HG02610 (cell line): Measurements from ENCODE around the gene SLC43A1.
A peak's percentile ranks its signal among the peaks of the same experiment; 100 is the strongest.

Experiments
- ATAC-seq: cut with Tn5 transposase; IDR thresholded peaks from one replicate; pipeline ENCODE4 v1.9.1; 2021; ENCODE audit warnings: mild to moderate bottlenecking, moderate library complexity; ENCODE audit not compliant: unreplicated experiment

The SLC43A1 gene

DNA sequence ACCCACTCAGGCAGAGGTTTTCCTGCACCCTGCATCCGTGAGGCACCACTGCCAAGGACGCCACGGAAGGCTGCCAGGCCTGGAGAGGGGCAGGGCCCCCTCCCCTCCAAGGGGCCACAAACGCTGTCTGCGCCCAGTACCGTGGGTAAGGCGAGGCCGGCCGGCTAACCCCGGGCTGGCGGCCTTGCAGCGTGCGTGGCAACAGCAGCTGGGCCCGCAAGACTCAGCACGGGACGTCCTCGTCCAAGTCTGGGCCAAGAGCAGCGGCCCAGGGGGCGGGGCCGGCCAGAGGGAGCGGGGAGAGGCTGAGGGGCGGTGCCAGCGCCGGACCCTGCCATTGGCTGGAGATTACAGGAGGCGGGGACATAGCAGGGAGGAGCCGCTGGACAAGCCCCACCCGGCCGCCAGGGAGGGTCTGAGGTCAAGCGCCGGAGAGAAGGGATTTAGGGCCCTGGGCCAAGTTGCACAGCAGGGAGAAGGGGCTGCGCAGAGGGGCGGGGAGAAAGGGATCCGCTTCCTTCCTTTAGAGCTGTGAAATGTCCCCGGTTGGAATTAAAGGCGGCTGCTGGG, 16.0 kb downstream of the SLC43A1 start:
- ATAC-seq, result peak; percentile 100

DNA sequence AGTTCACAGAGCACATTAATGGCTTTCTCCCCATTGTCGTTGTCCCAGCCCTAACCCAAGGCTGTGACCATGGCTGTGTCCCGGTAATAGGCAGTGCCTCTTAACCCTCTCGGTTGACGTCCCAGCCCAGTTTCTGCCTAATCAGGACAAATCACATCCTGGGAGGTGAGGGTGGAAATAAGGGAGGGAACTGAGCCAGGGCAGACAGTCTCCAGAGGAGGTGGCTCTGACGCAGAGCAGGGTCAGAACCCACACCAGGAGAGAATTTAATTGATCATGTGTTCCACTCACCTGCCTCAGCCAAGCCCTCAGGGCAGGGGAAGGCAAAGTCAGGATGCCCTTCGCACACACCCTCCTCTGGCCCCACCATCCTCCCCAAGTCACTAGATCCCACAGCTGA, 17.0 kb downstream of the SLC43A1 start:
- ATAC-seq, result no peak

DNA sequence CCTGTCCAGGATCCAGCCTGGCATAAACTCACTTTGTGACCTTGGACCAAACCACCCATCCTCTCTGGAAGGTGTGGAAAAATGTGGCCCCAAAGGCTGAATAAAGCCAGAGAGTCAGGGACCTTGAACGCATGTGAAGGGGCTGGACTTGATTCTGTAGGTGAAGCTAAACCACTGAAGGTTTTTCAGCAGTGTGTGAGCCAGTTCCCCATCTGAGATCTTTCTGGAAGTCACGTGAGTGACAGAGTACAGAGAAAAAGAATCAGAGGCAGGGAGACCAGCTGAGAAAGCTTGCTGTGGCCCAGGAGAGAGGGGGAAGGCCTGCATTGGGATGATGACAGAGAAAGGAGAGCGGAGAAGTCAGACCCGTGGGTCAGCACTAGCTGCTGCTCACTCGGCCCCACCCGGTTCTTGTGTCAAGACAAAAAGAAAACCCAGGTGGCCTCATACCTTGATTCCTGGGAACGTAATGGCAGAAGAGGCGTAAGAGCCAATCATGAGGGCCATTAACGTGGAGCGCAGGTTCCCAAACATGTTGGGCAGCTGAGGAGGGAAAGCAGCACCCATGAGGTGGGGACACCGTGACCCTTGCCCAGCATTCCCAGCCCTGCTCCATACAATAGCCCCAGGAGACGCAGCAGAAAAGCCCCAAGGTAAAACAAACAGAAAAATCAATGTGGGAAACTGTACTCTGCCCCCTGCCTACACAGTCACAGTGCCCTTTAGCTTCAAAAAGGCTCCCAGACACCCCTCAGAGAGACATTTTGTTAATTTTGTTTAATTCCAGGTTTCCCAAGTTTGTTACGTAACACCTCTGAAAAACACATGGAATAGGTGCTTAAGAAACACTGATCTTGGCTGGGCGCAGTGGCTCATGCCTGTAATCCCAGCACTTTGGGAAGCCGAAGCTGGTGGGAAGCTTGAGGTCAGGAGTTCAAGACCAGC, 17.9 kb downstream of the SLC43A1 start:
- ATAC-seq, result no peak

DNA sequence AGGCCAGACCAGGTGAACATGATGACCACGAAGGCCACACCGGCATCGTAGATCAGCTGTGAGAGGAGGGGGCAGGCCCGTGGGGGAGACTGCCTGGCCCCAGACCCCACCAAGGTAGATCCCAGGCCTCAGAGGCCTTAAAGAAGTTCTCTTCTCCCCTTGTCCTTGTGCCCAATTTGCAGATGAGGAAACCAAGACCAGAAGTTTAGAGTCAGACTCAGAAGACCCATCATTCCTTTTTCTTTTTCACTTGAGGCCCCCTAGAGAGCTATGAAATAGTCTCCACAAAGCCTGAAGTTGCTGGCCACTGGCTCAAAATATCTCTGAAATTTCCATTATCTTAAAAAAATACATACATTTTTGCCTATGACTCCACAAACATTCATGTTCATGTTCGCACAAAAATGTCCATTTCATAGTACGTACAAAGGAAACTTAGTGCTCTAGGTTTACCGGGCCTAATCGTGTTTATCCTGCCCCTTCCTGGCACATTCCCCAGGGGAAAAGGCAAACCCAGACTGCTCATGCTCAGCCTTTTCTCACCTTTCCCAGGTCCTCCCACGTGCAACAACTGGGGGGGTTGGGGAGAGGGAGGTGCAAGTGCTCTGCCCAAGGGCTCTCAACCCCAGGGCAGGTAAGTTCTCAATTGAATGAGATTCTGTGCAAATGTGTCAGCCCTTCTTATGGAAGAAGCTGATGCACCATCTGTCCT, 19.2 kb downstream of the SLC43A1 start:
- ATAC-seq, result no peak

DNA sequence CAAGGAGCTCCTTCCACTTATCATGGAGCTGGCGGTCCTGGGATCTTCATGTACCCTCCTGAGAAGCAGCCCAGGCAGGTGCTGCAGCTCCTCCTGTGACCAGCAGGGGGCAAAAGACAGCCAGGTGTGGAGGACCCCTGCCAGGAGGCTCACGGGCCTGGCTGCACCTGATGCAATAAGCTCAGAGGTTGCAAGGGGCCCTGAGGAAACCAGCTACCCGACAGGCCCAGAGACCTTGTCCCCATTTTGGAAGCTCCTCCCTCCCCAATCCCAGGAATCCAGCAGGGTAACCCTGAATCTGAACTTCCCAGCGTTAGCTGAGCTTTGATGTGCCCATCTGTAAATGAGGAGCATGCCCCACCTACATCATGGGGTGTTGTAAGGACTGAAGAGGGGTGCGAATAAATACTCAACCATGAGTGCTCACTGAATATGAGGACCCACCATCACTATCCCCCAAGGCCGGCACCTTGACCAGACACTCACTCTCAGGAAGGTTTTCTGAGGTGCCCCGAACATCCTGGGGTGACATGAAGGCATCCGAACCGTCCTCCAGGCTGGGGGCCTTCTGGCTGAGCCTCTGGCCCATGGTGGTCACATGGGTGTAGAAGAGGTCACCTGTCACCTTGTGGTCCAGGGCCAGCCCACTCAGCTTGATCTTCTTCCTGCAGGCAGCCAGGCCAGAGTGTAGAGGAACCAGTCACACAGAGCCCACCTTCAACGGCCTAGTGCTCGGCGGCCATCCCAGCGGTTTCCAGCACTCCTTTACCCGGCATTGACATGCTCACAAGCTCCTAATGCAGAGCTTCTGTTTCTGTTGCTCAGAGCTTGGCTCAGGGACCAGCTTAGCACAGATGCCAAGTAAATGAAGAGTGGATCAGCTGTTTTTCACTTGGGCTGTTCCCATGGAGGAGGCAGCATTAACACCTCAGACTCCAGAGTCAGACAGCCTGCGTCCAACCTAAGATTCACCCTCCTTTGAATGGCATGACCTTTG, 21.7 kb downstream of the SLC43A1 start:
- ATAC-seq, result no peak

DNA sequence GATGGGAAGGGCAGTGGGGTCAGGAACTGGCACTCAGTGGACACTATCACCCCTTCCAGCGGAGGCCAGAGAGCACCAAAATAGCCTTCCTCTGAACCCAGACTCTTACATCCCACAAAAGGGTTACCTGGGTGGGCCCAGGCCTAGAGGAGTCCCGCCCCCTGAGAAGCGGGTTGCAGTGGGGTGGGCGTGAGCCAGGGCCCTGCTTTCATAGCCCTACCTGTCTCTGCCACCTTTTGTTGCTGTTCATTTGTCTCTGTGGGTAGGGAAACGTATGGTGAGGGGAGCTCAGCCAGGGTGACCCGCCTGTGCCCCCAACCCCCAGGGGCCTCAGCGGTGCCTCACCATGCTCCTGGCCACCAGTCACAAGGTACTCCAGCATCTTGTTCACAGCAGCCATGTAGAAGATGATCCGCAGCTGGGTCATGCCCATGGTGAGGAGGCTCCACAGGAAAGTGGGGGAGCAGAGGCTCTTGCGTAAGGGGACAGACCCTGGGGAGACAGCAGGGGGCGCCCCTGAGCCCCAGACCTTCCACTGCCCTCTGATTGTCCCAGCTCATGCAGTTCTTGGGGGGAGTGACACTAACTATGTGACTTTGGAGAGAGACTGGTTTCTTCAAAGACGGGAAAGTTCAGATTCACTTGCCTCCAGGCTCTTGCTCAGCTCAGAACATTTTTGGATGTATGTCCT, 24.0 kb downstream of the SLC43A1 start:
- no peak for ATAC-seq

DNA sequence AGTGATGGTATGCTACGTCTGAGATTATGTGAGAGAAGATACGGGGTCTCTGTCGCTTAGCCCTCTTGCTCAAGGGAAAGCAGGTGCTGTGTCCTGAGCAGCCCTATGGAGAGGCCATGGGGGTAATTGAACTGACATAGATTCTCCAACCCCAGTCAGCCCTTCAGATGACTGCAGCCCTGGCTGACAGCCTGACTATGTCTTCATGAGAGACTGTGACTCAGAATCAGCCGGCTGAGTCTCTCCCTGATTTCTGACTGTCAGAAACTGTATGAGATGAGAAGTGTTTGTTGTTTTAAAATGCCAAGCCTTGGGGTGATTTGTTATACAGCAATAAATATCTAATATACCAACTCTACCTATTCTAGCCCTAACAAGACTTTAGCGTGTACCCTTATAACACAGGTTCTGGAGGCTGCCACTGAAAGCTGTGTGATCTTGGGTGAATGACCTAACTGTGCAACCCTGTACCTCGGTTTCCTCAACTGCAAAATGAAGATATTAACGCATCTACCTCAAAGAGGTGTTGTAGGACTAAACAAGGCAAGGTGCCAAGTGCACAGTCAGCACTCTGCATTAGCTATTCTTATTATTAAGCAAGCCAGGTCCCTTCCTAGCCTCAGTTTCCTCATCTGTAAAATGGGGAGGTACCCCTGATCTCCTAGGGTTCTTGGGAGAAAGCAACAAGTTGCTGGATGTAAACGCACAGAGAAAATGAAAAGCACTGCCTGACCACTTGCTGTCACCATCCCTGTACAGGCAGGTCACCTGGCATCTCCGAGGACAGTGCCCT, 24.9 kb downstream of the SLC43A1 start:
- no peak for ATAC-seq

DNA sequence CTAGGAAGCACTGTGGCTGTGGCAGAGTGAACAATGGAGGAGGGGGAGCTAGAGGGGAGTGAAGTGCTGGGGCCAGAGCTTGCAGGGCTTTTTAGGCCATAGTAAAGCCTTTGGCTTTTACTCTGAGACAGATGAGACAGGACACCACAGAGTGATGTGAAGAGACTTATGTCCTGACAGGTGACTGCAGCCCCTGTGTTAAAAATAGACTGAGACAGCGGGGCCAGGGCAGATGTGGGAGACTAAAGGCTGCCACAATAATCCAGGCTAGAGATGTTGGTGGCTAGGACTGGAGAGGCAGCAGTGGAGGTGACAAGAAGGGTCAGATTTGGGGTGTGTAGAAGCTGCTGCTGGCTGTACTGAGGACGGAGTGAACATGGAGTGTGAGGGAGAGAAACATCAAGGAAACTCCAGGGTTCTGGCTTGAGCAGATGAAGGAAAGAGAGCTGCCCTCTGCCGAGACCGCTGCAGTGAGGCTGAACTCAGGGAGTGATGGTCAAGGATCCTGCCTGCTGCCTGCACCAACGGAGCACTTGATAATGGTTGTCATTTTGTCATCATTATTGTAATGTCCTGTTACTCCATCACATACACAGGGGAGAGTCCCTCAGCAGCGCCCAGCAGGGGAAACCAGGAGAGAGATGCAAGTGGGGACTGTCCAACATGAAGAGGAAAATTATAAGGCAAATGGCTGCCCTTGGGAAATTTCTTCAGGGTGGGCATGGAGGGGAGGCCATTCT, 27.4 kb downstream of the SLC43A1 start:
- no peak for ATAC-seq

DNA sequence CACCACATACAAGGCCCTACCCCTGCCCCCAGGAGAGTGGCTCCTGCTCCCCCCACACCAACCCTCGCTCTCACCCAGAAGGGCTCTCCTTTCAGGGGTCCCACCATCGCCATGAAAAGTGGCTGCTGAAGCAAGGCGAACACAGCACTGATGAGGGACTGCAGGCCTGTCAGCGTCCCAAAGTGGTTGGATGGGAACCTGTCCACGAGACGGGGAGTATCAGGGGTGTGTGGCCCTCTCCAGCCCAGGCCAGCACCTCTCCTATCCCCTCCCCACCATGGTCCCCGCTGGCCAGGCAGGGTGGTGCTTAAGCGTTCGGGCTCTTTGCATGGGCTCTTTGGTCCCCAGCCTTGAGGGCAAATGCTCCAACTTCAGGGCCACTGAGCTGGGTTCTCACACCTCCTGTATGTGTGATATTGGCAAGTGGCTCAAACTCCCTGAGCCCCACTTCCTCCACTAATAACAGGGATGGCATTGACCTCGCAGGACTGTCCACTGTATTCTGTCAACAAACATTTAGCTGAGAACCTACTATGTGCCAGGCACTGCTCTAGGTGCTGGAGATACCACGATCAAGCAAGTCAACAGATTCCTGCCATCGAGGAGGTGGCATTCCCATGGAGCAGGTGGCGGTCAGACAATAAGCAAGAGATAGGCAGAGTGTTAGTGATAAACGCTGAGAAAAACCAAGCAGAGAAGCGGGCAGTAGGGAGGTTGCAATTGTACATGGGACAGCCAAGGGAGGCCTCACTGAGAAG, 28.3 kb downstream of the SLC43A1 start:
- no peak for ATAC-seq

DNA sequence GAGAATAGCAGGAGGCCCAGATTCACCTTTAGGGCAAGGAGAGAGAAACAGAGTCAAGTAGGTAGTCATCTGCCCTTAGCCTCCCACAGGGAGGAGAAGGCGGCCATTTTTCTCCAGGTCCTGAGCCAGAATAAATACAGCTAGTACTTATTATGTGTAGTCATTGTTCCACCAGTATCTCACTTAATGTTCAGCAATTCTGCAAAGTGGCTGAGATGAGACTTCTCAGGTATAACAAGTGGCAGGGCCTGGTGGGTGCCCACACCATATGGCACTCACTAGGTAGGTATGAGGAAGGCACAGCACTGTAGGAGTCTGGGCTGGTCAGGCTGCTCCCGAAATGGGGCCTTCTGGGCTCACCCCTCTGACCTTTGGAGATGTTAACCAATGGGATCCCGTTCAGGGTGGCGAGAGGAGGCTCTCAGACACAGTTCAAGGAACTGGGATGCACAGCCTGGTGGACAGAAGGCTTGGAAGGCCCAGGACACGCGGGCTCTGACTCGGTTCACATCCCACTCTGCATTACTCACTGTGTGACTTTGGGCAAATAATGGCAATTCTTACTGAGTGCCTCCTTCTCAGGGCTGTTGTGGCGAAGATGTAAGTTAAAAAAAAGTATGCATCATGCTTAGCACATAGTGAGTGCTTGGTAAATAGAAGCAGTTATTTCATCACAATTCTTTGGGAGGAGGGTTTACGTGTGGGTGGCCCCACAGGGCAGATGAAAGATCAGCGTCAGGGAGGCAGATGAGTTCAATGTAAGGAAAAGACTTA, 30.1 kb downstream of the SLC43A1 start:
- ATAC-seq, result no peak

DNA sequence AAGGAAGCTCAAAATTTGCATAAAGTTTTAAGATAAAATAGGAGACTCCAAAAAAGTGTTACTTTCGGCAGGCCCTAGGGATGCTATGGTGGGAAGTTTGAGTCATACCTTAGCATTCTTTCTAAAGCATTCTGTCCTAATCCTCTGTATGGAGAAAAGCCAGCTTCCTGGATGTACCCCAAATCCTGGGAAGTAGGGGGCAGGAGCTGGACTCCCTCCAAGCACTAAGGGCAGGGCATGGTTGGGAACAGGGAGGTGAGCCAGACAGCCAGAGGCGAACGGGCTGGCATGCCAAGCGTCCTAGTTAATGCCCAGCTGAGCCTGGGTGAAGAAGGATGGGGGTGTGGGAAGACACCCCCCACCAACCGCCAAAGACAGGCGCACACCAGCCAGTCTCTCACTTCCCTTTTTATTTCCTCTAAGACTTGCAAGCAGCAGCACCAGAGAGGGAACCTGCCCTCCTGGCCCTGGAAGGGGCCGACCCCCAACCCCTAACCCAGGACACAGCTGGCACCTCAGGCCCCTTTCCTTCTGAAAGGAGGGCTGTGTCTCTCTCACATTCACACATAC, 31.3 kb downstream of the SLC43A1 start:
- no peak for ATAC-seq

DNA sequence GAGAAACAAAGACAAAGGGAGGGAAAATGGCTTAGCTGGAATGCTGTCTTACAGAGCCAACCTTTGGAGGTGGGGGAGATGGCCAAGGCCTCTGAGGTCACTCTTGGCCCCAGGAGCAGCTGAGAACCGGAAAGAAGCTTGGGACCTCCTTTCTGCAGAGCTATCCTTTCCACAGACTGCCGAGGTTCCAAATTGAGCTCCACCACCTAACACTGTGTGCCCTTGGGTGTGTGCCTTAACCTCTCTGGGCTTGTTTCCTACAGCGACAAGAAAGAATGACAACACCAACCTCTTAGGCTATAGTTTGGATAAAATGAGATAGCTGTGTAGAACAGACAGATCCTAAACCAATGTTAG, 32.0 kb downstream of the SLC43A1 start:
- ATAC-seq, result no peak

DNA sequence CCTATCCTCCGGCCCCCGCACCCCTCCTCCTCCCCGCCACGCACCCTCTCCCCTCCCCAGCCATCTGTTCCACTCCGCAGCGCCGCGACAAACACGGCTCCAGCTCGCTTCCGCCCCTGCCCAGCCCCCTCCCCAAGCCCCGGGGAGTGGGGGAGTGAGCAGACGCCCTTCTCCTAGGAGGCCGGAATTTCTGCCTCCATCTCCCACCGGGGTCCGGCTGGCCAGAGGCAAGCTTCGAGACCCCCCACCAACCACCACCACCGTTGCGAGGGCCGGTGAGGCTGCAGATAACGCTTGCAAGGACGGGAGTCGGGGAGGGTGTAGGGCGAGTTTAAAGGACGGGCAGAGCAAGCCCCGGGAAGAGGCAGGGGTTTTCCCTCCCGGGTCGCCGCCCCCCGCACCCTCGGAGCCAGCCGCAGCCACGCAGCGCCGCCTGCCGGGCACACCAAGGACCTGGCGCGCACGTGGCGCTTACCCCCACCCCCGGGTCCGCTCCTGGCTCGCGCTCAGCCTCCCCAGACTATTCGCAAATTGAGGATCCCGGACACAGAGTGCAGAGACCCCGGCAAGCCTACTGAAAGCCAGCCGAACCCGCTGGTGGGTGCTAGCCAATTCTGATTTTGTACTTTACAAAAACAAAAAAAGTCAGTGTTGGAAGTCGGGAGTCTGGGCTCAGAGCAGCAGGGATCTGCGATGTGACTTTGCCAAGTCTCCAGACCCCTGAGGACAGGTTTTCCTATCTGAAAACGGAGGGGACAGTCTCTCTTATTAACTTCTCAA, 32.5 kb downstream of the SLC43A1 start:
- no peak for ATAC-seq

DNA sequence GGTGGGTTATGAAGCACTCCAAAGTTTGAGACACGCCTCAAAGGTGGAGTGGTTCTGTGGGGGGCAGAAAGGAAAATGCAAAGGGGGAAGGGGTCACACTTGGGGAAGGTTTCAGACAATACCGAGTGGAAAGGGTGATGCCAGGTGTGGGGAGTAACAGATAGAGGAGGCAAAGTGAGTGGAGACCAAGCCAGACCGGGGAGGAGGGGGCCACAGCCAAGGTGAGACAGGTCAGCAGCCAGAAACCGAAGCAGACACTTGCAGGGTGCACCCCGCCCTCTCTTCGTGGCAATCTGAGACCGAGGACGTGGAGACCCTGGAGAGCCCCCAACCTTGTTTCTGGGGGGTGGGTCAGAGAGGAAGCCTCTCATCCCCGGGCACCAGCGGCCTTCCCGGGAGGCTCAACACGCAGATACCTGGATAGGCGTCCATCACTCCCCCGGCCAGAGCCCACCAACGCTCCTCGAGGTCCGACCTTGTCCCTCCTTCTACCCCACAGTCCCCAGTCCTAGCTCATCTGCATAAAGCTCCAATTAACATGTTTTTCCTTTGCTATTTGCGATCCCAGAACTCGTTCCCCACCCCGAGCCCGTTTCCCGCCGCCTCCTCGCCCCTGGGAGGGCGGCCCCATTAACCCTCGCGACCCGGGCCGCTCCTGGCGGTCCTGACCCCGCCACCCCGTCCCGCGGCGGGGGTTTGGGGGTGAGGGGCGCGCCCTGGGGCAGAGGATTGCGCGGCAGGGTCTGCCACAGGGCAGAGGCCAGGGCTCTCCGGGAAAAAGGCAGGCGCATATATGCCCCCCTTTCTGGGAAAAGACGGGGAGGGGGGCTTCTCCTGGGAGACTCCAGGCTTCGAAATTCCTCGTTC, 33.4 kb downstream of the SLC43A1 start:
- no peak for ATAC-seq

DNA sequence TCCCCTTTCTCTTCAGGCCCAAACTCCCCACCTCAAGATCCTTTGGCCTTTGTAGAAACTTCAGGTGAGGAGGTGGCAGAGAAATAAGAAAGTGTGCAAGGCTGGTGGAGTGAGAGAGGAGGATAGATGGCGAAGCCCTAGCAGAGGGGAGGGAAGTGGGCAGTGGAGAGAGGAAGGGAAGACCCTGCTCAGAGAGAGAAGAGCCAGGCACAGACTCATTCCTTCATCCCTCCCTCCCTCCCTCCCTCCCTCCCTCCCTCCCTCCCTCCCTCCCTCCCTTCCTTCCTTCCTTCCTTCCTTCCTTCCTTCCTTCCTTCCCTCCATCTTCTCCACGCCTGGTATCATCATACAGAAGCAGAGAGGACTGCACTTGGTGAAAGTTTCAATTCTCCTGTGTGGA, 34.2 kb downstream of the SLC43A1 start:
- ATAC-seq, result no peak
